ENCODE results near the gene GPR68.
"Not testable (repeated sequence)": the region's sequence is repeated elsewhere in the genome, so short reads cannot be mapped to it uniquely, and the experiment has no call there.

GPR68 gene

GRCh38 chr14:91228112-91229004 lies 16.1 kb downstream of the GPR68 start:
- peak; percentile 60 for DNase-seq (ENCODE audit: low read depth)

GRCh38 chr14:91227183-91227628 lies 17.3 kb downstream of the GPR68 start:
- no peak for DNase-seq (ENCODE audit: low read depth)

- DNase-seq (ENCODE audit: low read depth), result not testable (repeated sequence)
Observed at GRCh38 chr14:91226360-91226759, 18.1 kb downstream of the GPR68 start.

GRCh38 chr14:91225025-91225424 lies 19.5 kb downstream of the GPR68 start:
- DNase-seq (ENCODE audit: low read depth), result no peak

- no peak for DNase-seq (ENCODE audit: low read depth)
Observed at GRCh38 chr14:91223028-91223783, 21.3 kb downstream of the GPR68 start.

GRCh38 chr14:91221270-91221669 lies 23.2 kb downstream of the GPR68 start:
- no peak for DNase-seq (ENCODE audit: low read depth)

GRCh38 chr14:91220581-91221000 lies 23.9 kb downstream of the GPR68 start:
- DNase-seq (ENCODE audit: low read depth), result no peak

- DNase-seq (ENCODE audit: low read depth), result no peak
Observed at GRCh38 chr14:91219517-91220389, 24.8 kb downstream of the GPR68 start.

GRCh38 chr14:91218014-91218413 lies 26.5 kb downstream of the GPR68 start:
- no peak for DNase-seq (ENCODE audit: low read depth)

- DNase-seq (ENCODE audit: low read depth), result no peak
Observed at GRCh38 chr14:91216731-91217226, 27.7 kb downstream of the GPR68 start.

- no peak for DNase-seq (ENCODE audit: low read depth)
Observed at GRCh38 chr14:91215381-91215780, 29.1 kb downstream of the GPR68 start.

GRCh38 chr14:91214306-91214705 lies 30.2 kb downstream of the GPR68 start:
- DNase-seq (ENCODE audit: low read depth), result no peak

- DNase-seq (ENCODE audit: low read depth), result no peak
Observed at GRCh38 chr14:91211017-91211416, 33.5 kb downstream of the GPR68 start.

- DNase-seq (ENCODE audit: low read depth), result no peak
Observed at GRCh38 chr14:91207008-91207407, 37.5 kb downstream of the GPR68 start.

GRCh38 chr14:91205459-91205858 lies 39.0 kb downstream of the GPR68 start:
- no peak for DNase-seq (ENCODE audit: low read depth)

- no peak for DNase-seq (ENCODE audit: low read depth)
Observed at GRCh38 chr14:91204657-91205056, 39.8 kb downstream of the GPR68 start.

GRCh38 chr14:91202234-91202974 lies 42.1 kb downstream of the GPR68 start:
- DNase-seq (ENCODE audit: low read depth), result no peak

- DNase-seq (ENCODE audit: low read depth), result not testable (repeated sequence)
Observed at GRCh38 chr14:91200802-91201201, 43.7 kb downstream of the GPR68 start.

GRCh38 chr14:91197631-91198030 lies 46.9 kb downstream of the GPR68 start:
- DNase-seq (ENCODE audit: low read depth), result no peak

GRCh38 chr14:91195881-91196280 lies 48.6 kb downstream of the GPR68 start:
- DNase-seq (ENCODE audit: low read depth), result no peak

- no peak for DNase-seq (ENCODE audit: low read depth)
Observed at GRCh38 chr14:91193069-91193468, 51.4 kb downstream of the GPR68 start.
